Measurements from ENCODE around the gene FKBP15. TPM values are rescaled to one million over a fixed set of nuclear protein-coding genes. Genes with fewer than 3 reads are reported as not detected.

The FKBP15 gene
- polyA plus RNA-seq (2012; rRNA removed): 13.9 and 17.6 TPM in 2 replicates
- 10.1 and 11.5 TPM in 2 replicates for polyA plus RNA-seq (2012; cell fraction: cytosol; rRNA removed)
- polyA plus RNA-seq (2012; cell fraction: nucleus; rRNA removed): 29.8 and 36.0 TPM in 2 replicates

GRCh38 chr9:113221003-113221799 is at the start of gene FKBP15, which contains the start of gene SLC31A1:
FKBP15 (minus strand) TSS chr9:113221277; CDS start chr9:113221243, 34 bp downstream.
SLC31A1 (plus strand) TSS chr9:113221544; CDS start chr9:113256149, 34,605 bp downstream.
- peak within 1 kb of the TSS; percentile 95 for H3K4me2 ChIP-seq
- ChIA-PET POLR2A (interaction anchor here (1.1 to 3.1 kb wide), 6 partner anchors 31 to 119 kb away, joined by 3 to 19 read pairs (median 3); partner anchors contain the start of genes CDC26, PRPF4 and WDR31), CTCF (interaction anchor here (1.0 to 4.1 kb wide), 3 partner anchors 16 to 109 kb away, joined by 4 to 19 read pairs (median 12); partner anchors contain the start of genes CDC26 and PRPF4)
- no peaks in the 10 kb centered on the region for H4K20me1 ChIP-seq (ENCODE audit: insufficient read depth)
- peaks cover 7% of the 10 kb centered on the region for H3F3A ChIP-seq (replicated peaks; ENCODE audit: insufficient read depth)
- no peaks in the 10 kb centered on the region for H3K27me3 ChIP-seq (ENCODE audit: insufficient read depth)
- peaks cover 16 to 17% of the 10 kb centered on the region in 2 experiments for H3K4me1 ChIP-seq (ENCODE audit: control insufficient read depth in 1 of 2, insufficient read depth in 2 of 2, low read depth in 1 of 2, low read length in 1 of 2)
- H3K79me2 ChIP-seq (ENCODE audit: insufficient read depth): peaks cover 78% of the 10 kb centered on the region
- DNase-seq: peak; percentile 96
- peak within 1 kb of the TSS; percentile 70 to 80 for H3K27ac ChIP-seq (ENCODE audit: low read depth in 2 of 2, low read length in 1 of 2)
- peak within 1 kb of the TSS; percentile 82 for H3K9ac ChIP-seq
- peak within 1 kb of the TSS; percentile 96 to 98 for H3K4me3 ChIP-seq (ENCODE audit: low read depth in 2 of 2, low read length in 1 of 2)
- 0% methylated on average over 40 of the region's 65 CpGs for WGBS (ENCODE audit: low lambda C conversion rate)
- H3K36me3 ChIP-seq (replicated peaks in 1 of 2; ENCODE audit: control insufficient read depth in 1 of 2, insufficient read depth in 2 of 2, low read length in 1 of 2): peaks cover 9 to 10% of the 10 kb centered on the region in 2 experiments
- no peaks in the 10 kb centered on the region for H3K9me2 ChIP-seq
- peak within 1 kb of the TSS; percentile 95 for H2AFZ ChIP-seq (ENCODE audit: low read depth)
- no peaks in the 10 kb centered on the region for H3K9me3 ChIP-seq
- TF ChIP-seq RAD21 (IDR thresholded peaks at IDR 0.05; ENCODE audit: low read length) (0 out of 2 replicates have a peak, but pooled peaks have one; percentile 4), GABPA (IDR thresholded peaks at IDR 0.05; ENCODE audit: low read depth) (peak; percentile 65; the same call in 1 of the 2 replicates), FOXM1 (IDR thresholded peaks at IDR 0.05; ENCODE audit: low read depth) (no peak), ZBTB33 (IDR thresholded peaks at IDR 0.05; ENCODE audit: borderline replicate concordance, low read depth) (no peak), MAX (IDR thresholded peaks at IDR 0.05; ENCODE audit: low read depth) (peak; percentile 39), TCF12 (IDR thresholded peaks at IDR 0.05) (no peak), MXI1 (IDR thresholded peaks at IDR 0.05; ENCODE audit: low read depth, low read length) (peak; percentile 92), NFIC (IDR thresholded peaks at IDR 0.05; ENCODE audit: borderline replicate concordance) (no peak), TAF1 (IDR thresholded peaks at IDR 0.05; ENCODE audit: borderline replicate concordance, low read depth, low read length) (peak; percentile 56; the same call in 1 of the 2 replicates), CHD2 (IDR thresholded peaks at IDR 0.05; ENCODE audit: low read length, partially characterized antibody) (peak; percentile 66), YY1 (IDR thresholded peaks at IDR 0.05; ENCODE audit: low read depth) (no peak), POLR2AphosphoS5 (IDR thresholded peaks at IDR 0.05; ENCODE audit: low read depth, low read length) (peak; percentile 60; the same call in 1 of the 2 replicates), PBX3 (IDR thresholded peaks at IDR 0.05) (no peak), GATA2 (CRISPR knock-in tag; IDR thresholded peaks at IDR 0.05) (no peak), REST (IDR thresholded peaks at IDR 0.05; ENCODE audit: low read depth, low read length) (0 out of 2 replicates have a peak, but pooled peaks have one; percentile 28), ELF1 (IDR thresholded peaks at IDR 0.05) (peak; percentile 75), USF2 (IDR thresholded peaks at IDR 0.05; ENCODE audit: borderline replicate concordance, low read depth, low read length) (no peak), RCOR1 (IDR thresholded peaks at IDR 0.05; ENCODE audit: low read length) (no peak), NRF1 (IDR thresholded peaks at IDR 0.05; ENCODE audit: low read depth, low read length) (no peak), CTCF (IDR thresholded peaks at IDR 0.05) (no peak), RFX5 (IDR thresholded peaks at IDR 0.05; ENCODE audit: low read length) (peak; percentile 79), FOSL2 (IDR thresholded peaks at IDR 0.05; ENCODE audit: borderline replicate concordance, low read depth) (no peak), RXRA (IDR thresholded peaks at IDR 0.05; ENCODE audit: borderline replicate concordance, low read depth) (no peak)

Measured in SK-N-SH (cell line).